H9 (cell line): ENCODE data around the gene TSPOAP1. TPM values are rescaled to one million over a fixed set of nuclear protein-coding genes. Genes with fewer than 3 reads are reported as not detected.

Experiments
- DNase-seq: peaks from one replicate; pipeline ENCODE4 v3.0.0-alpha.2; 2017
- H2AFZ ChIP-seq: one replicate; pipeline ENCODE4 v1.6.1; 2013; ENCODE audit warnings: mild to moderate bottlenecking, low read length, control low read depth, moderate library complexity
- H2AK5ac ChIP-seq: 2 replicates; pipeline ENCODE4 v1.6.1; 2013; ENCODE audit warnings: low read length, control low read depth, mixed read lengths; ENCODE audit not compliant: insufficient read length
- H2BK120ac ChIP-seq: one replicate; pipeline ENCODE4 v1.6.1; 2013; ENCODE audit warnings: low read depth, mild to moderate bottlenecking, low read length, control low read depth, inconsistent platforms; ENCODE audit not compliant: poor library complexity, severe bottlenecking
- H2BK12ac ChIP-seq: 2 replicates; pipeline ENCODE4 v1.6.1; 2013; ENCODE audit warnings: low read length, control low read depth, mixed read lengths, low read depth; ENCODE audit not compliant: insufficient read length
- H2BK15ac ChIP-seq: 2 replicates; pipeline ENCODE4 v1.6.1; 2013; ENCODE audit warnings: low read depth, low read length, control low read depth
- H2BK20ac ChIP-seq: one replicate; pipeline ENCODE4 v1.6.1; 2013; ENCODE audit warnings: low read depth, mild to moderate bottlenecking, low read length, control low read depth, inconsistent platforms; ENCODE audit not compliant: poor library complexity, severe bottlenecking
- H2BK5ac ChIP-seq: 2 replicates; pipeline ENCODE4 v1.6.1; 2013; ENCODE audit warnings: low read length, control low read depth, mixed read lengths; ENCODE audit not compliant: insufficient read length
- H3K14ac ChIP-seq: 2 replicates; pipeline ENCODE4 v1.6.1; 2013; ENCODE audit warnings: low read length, control low read depth; ENCODE audit not compliant: insufficient read depth
- H3K18ac ChIP-seq: 2 replicates; pipeline ENCODE4 v1.6.1; 2013; ENCODE audit warnings: low read depth, mild to moderate bottlenecking, mixed read lengths, low read length, control low read depth; ENCODE audit not compliant: insufficient read length
- H3K23ac ChIP-seq: 2 replicates; pipeline ENCODE4 v1.6.1; 2013; ENCODE audit warnings: low read length, control low read depth, mixed read lengths, low read depth; ENCODE audit not compliant: insufficient read length
- H3K23me2 ChIP-seq: 2 replicates; pipeline ENCODE4 v1.6.1; 2013; ENCODE audit warnings: low read depth, mild to moderate bottlenecking, mixed read lengths, low read length, control low read depth; ENCODE audit not compliant: insufficient read length, poor library complexity, severe bottlenecking
- H3K27ac ChIP-seq: 2 replicates; pipeline ENCODE4 v1.5.1; 2013; ENCODE audit warnings: low read length, control low read depth, mixed read lengths, low read depth; ENCODE audit not compliant: insufficient read length
- H3K27me3 ChIP-seq: 2 replicates; pipeline ENCODE4 v1.6.1; 2013; ENCODE audit warnings: low read length, control low read depth, inconsistent platforms; ENCODE audit not compliant: insufficient read depth
- H3K4ac ChIP-seq: 2 replicates; pipeline ENCODE4 v1.6.1; 2013; ENCODE audit warnings: low read depth, mild to moderate bottlenecking, control low read depth, inconsistent platforms, low read length, moderate library complexity
- H3K4me1 ChIP-seq: 2 replicates; pipeline ENCODE4 v1.6.1; 2013; ENCODE audit warnings: low read length, control low read depth, inconsistent platforms; ENCODE audit not compliant: insufficient read depth
- H3K4me2 ChIP-seq: 2 replicates; pipeline ENCODE4 v1.6.1; 2013; ENCODE audit warnings: low read length, control low read depth, mixed read lengths; ENCODE audit not compliant: insufficient read length, insufficient read depth
- H3K56ac ChIP-seq: 2 replicates; pipeline ENCODE4 v1.6.1; 2013; ENCODE audit warnings: low read depth, mild to moderate bottlenecking, mixed read lengths, low read length, control low read depth; ENCODE audit not compliant: insufficient read length
- H3K79me1 ChIP-seq: 2 replicates; pipeline ENCODE4 v1.6.1; 2013; ENCODE audit warnings: low read depth, mild to moderate bottlenecking, moderate library complexity, low read length, control low read depth, inconsistent platforms; ENCODE audit not compliant: insufficient read depth, poor library complexity, severe bottlenecking
- H3K79me2 ChIP-seq: 2 replicates; pipeline ENCODE4 v1.6.1; 2013; ENCODE audit warnings: low read length, control low read depth, inconsistent platforms; ENCODE audit not compliant: insufficient read depth
- H3K9ac ChIP-seq: 2 replicates; pipeline ENCODE4 v1.6.1; 2013; ENCODE audit warnings: low read length, control low read depth, mixed read lengths; ENCODE audit not compliant: insufficient read length; ENCODE audit errors: extremely low read depth
- H3K9me3 ChIP-seq: one replicate; pipeline ENCODE4 v1.6.1; 2013; ENCODE audit warnings: low read depth, low read length, inconsistent platforms; ENCODE audit not compliant: control insufficient read depth
- H3T11ph ChIP-seq: one replicate; pipeline ENCODE4 v1.6.1; 2013; ENCODE audit warnings: mild to moderate bottlenecking, low read length, control low read depth, inconsistent platforms
- H4K20me1 ChIP-seq: one replicate; pipeline ENCODE4 v1.6.1; 2013; ENCODE audit not compliant: control insufficient read depth, insufficient read length, insufficient read depth
- H4K5ac ChIP-seq: 2 replicates; pipeline ENCODE4 v1.6.1; 2013; ENCODE audit warnings: low read depth, mild to moderate bottlenecking, mixed read lengths, low read length, control low read depth; ENCODE audit not compliant: insufficient read length
- H4K8ac ChIP-seq: replicated peaks from 2 replicates; pipeline ENCODE4 v1.6.1; 2013; ENCODE audit warnings: low read length, control low read depth, mixed read lengths, low read depth; ENCODE audit not compliant: insufficient read length
- H4K91ac ChIP-seq: 2 replicates; pipeline ENCODE4 v1.6.1; 2013; ENCODE audit warnings: low read depth, mild to moderate bottlenecking, moderate library complexity, mixed read lengths, low read length, control low read depth; ENCODE audit not compliant: insufficient read length
- H3K27ac Mint-ChIP-seq, 3 experiments: 2 replicates in 2 of 3; 3 replicates in 1 of 3; pipeline ENCODE4 v1.8.0; 2020 to 2021; ENCODE audit warnings: mixed read lengths in 3 of 3, mild to moderate bottlenecking in 1 of 3, moderate library complexity in 1 of 3
- H3K27me3 Mint-ChIP-seq: 2 replicates; pipeline ENCODE4 v1.8.0; 2021; ENCODE audit warnings: low read depth, mild to moderate bottlenecking, moderate library complexity, mixed read lengths
- H3K36me3 Mint-ChIP-seq, 3 experiments: 2 replicates in 2 of 3; 3 replicates in 1 of 3; pipeline ENCODE4 v1.8.0; 2020 to 2021; ENCODE audit warnings: low read depth in 3 of 3, mixed read lengths in 3 of 3; ENCODE audit not compliant: insufficient read depth in 1 of 3
- H3K4me1 Mint-ChIP-seq, 2 experiments: 2 replicates each; pipeline ENCODE4 v1.8.0; 2020; ENCODE audit warnings: mixed read lengths in 2 of 2
- H3K4me3 Mint-ChIP-seq, 2 experiments: 2 replicates in 1 of 2; 3 replicates in 1 of 2; pipeline ENCODE4 v1.8.0; 2020 to 2021; ENCODE audit warnings: mild to moderate bottlenecking in 2 of 2, mixed read lengths in 2 of 2, moderate library complexity in 1 of 2
- H3K9me3 Mint-ChIP-seq, 2 experiments: 2 replicates in 1 of 2; 3 replicates in 1 of 2; pipeline ENCODE4 v1.8.0; 2020; ENCODE audit warnings: mild to moderate bottlenecking in 2 of 2, mixed read lengths in 2 of 2, moderate library complexity in 1 of 2
- CTCF ChIP-seq: fragments of 200-600 bp; sonication (generic); conservative IDR thresholded peaks from 3 replicates; pipeline ENCODE4 v1.8.0; 2021; ENCODE audit warnings: antibody characterized with exemption, mild to moderate bottlenecking
- WGBS: extraction: QIAGEN DNeasy Blood & Tissue Kit; methylation state at CpG from one replicate; pipeline ENCODE4 v1.1.7; 2013; ENCODE audit warnings: missing lambda C conversion rate, low lambda C conversion rate, mixed read lengths; ENCODE audit not compliant: insufficient read length; ENCODE audit errors: extremely low coverage; 5-methylcytosine and 5-hydroxymethylcytosine counted together
- total RNA-seq: library from RNA; stranded (reverse); gene quantifications from 2 replicates; pipeline ENCODE4 v1.2.1, GENCODE V29; 2021

The TSPOAP1 gene
- total RNA-seq, 1 experiment from 2014 or later = 17.3 TPM

GRCh38 chr17:58322581-58323185, 5.9 kb downstream of the TSPOAP1 start:
- WGBS = no CpG with 5 or more reads among the region's 9 CpGs
- Histone ChIP-seq H3K23me2 (peaks cover 15% of the 10 kb centered on the region), H3K27ac (no peak overlapping the region), H3T11ph (no peak overlapping the region), H2BK120ac (no peak overlapping the region), H3K18ac (no peak overlapping the region), H3K23ac (no peak overlapping the region), H3K14ac (no peak overlapping the region), H3K56ac (no peak overlapping the region), H2AK5ac (no peak overlapping the region), H3K4ac (no peak overlapping the region), H3K9ac (no peak overlapping the region), H2BK12ac (no peak overlapping the region), H2AFZ (no peak overlapping the region), H4K5ac (no peak overlapping the region), H3K27me3 (no peaks in the 10 kb centered on the region; the same call in 1 of the 2 replicates), H2BK20ac (no peak overlapping the region), H4K91ac (no peak overlapping the region), H3K79me2 (no peaks in the 10 kb centered on the region), H4K20me1 (no peaks in the 10 kb centered on the region), H2BK15ac (no peak overlapping the region), H4K8ac (no peak overlapping the region), H2BK5ac (no peak overlapping the region), H3K9me3 (no peaks in the 10 kb centered on the region), H3K79me1 (no peaks in the 10 kb centered on the region), H3K4me1 (no peaks in the 10 kb centered on the region; the same call in 1 of the 2 replicates), H3K4me2 (no peak overlapping the region)
- Mint-ChIP-seq H3K36me3 (peaks cover 0 to 13% (median 2%) of the 10 kb centered on the region in 3 experiments; a peak in 5 of 7 replicates), H3K4me3 (no peak overlapping the region), H3K9me3 (no peaks in the 10 kb centered on the region), H3K4me1 (peaks cover 18 to 24% of the 10 kb centered on the region in 2 experiments), H3K27ac (no peak overlapping the region), H3K27me3 (peaks cover 54% of the 10 kb centered on the region)
- no peak for DNase-seq
- no peak for TF ChIP-seq CTCF
